Adrenal gland (tissue), 12 donors: Measurements from ENCODE around the gene EPS8L1. TPM values are rescaled to one million over a fixed set of nuclear protein-coding genes. Genes with fewer than 3 reads are reported as not detected.

Experiments used
- DNase-seq, 7 donors: peaks; one replicate each; pipeline ENCODE4 v3.0.0-alpha.2; 2019 to 2020
- H3K27ac ChIP-seq, 5 donors: fragments of 200-600 bp; sonication (generic) in 4 of 5; 1 replicate in 3 of 5; 2 replicates in 2 of 5; pipeline versions ENCODE4 v1.5.1 to v1.8.0; 2016 to 2020; ENCODE audit warnings: mild to moderate bottlenecking in 1 of 5
- H3K27me3 ChIP-seq: fragments of 200-600 bp; 2 replicates; pipeline ENCODE4 v1.8.0; 2021
- H3K36me3 ChIP-seq, 2 donors: fragments of 200-600 bp; replicated peaks in 1 of 2; 1 replicate in 1 of 2; 2 replicates in 1 of 2; pipeline versions ENCODE4 v1.5.1 to v1.8.0; 2018 to 2022
- H3K4me1 ChIP-seq, 2 donors: fragments of 200-600 bp; replicated peaks in 1 of 2; 1 replicate in 1 of 2; 2 replicates in 1 of 2; pipeline versions ENCODE4 v1.5.1 to v1.8.0; 2018 to 2021
- H3K4me3 ChIP-seq, 4 donors: fragments of 200-600 bp; sonication (generic) in 3 of 4; one replicate each; pipeline ENCODE4 v1.5.1; 2016 to 2018
- H3K9me3 ChIP-seq, 3 donors: fragments of 200-600 bp; sonication (generic) in 1 of 3; replicated peaks in 1 of 3; 1 replicate in 2 of 3; 2 replicates in 1 of 3; pipeline versions ENCODE4 v1.5.1 to v1.8.0; 2016 to 2021
- CTCF ChIP-seq, 6 experiments: fragments of 450-650 bp in 4 of 6; fragments of 200-600 bp in 2 of 6; sonication (generic) in 1 of 6; IDR thresholded peaks; 1 replicate in 5 of 6; 2 replicates in 1 of 6; pipeline versions ENCODE4 v1.5.1 to v1.8.0; 2016 to 2021; ENCODE audit warnings: antibody characterized with exemption in 6 of 6, mild to moderate bottlenecking in 2 of 6, moderate library complexity in 1 of 6
- POLR2A ChIP-seq, 2 donors: fragments of 450-650 bp; IDR thresholded peaks; one replicate each; pipeline ENCODE4 v1.6.1; 2017; ENCODE audit warnings: antibody characterized with exemption in 2 of 2, mild to moderate bottlenecking in 2 of 2, moderate library complexity in 1 of 2
- WGBS, 4 donors: extraction: QIAGEN DNeasy Blood & Tissue Kit in 2 of 4; methylation state at CpG; one replicate each; pipeline versions ENCODE4 v1.1.5 to v1.1.7; 2013 to 2017; 5-methylcytosine and 5-hydroxymethylcytosine counted together
- intact Hi-C, 2 donors: fragments of 100-400 bp; cut with DNase I; formaldehyde crosslinking; loops; one replicate each; pipeline versions ENCODE4 v1.14.1 to v1.15.0; 2022 to 2023
- polyA plus RNA-seq, 3 donors: library from polyadenylated mRNA; stranded (reverse); fragments of 200-250 nt in 2 of 3; fragments of 350-450 nt in 1 of 3; fragmentation: Illumina TruSeq in 1 of 3; extraction: RNeasy Lipid Tissue Mini Kit (QIAGEN cat#74804) in 1 of 3; gene quantifications; one replicate each; pipeline ENCODE4 v1.2.3, GENCODE V29; 2013 to 2014
- total RNA-seq, 9 donors: library from RNA; depleted of rRNA in 4 of 9; stranded (reverse); fragments of >200 nt in 4 of 9; fragments of 120-200 nt in 1 of 9; fragmentation: NEBNext Ultra II Directional in 1 of 9; extraction: Animal tissue kit (Norgen Biotek cat#: 25700) in 1 of 9; gene quantifications; one replicate each; pipeline versions ENCODE4 v1.1.0 to v1.2.4, GENCODE V29; 2013 to 2023
- donor health status: healthy with polysubstance abuse.
- donor health status: Bipolar disorder and iron deficiency.
- donor health status: DM: yes; HTN: yes; CAD: no.
- donor health status: DM: no; HTN: no; CAD: no.
- donor health status: DM: no; HTN: no; CAD: no.
- donor health status: DM: yes; HTN: yes; CAD: no.

Gene EPS8L1
- total and polyA plus RNA-seq, 12 donors: 0.60 to 8.0 (median 2.2) TPM; not detected in 2

- Histone ChIP-seq H3K9me3 (no peaks in the 10 kb centered on the region), H3K36me3 (peaks cover 0 to 51% of the 10 kb centered on the region in 2 donors), H3K27ac (no peak overlapping the region), H3K4me3 (no peak overlapping the region), H3K4me1 (no peaks in the 10 kb centered on the region), H3K27me3 (no peaks in the 10 kb centered on the region)
- TF ChIP-seq POLR2A (IDR thresholded peaks at IDR 0.05) (no peak), CTCF (IDR thresholded peaks at IDR 0.05) (no peak)
- 90 to 98% (median 90%) methylated on average over 5 to 23 of the region's 23 CpGs for WGBS, 4 donors
- peak in 1 of 7 donors; percentile 12 for DNase-seq
- intact Hi-C loops: no loop called here
Observed at GRCh38 chr19:55096061-55096701, 20.5 kb downstream of the EPS8L1 start.

DNA sequence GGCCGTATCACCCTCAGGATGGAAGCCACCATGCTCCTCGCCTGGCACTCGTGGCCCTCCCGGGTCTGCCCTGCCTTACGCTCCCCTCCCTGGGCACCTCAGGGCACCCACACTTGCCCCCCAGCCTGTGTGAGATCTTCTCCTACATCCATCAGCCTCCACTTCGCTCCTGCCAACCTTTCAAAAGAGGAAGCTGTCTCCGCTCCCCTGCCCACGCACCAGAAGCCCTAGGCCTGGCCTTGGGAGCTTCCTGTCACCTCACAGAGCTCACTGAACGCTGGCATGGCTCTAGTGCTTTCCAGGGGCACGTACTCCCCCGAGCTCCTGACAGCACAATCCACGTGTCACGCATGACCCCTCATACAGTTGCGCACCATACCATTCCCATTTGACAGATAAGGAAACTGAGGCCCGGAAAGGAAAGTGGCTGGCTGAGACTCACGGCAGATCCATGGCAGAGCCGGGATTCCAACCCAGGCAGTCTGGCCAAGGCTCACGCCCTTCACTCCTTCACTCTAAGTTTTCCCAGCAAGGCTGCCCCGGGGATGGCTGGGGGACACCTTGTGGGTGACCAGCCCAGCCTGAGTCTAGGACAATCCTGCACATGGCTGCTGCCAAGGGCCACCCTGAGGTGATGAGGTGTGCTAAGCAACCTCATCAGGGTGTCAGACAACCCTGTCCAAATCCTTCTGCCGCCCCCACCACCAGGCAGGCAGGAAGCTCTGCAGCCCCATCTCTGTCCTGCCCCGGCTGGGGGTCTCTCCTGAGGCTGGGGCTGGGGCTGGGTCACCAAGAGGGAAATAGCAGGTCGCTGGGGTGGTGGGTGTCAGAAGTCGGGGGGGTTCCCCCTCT is 22.4 kb downstream of the EPS8L1 start:
- intact Hi-C loops: no loop called here
- peak in 1 of 7 donors; percentile 40 for DNase-seq
- Histone ChIP-seq H3K36me3 (peaks cover 0 to 52% of the 10 kb centered on the region in 2 donors), H3K27ac (no peak overlapping the region), H3K9me3 (no peaks in the 10 kb centered on the region), H3K27me3 (no peaks in the 10 kb centered on the region), H3K4me1 (no peaks in the 10 kb centered on the region), H3K4me3 (no peak overlapping the region)
- WGBS, 4 donors: 72 to 77% (median 72%) methylated on average over 17 to 23 of the region's 23 CpGs
- TF ChIP-seq CTCF (IDR thresholded peaks at IDR 0.05): no peak
- no peak for TF ChIP-seq POLR2A (IDR thresholded peaks at IDR 0.05)

- DNase-seq: peak in 1 of 7 donors; percentile 15
- H3K36me3 ChIP-seq: peaks cover 0 to 56% of the 10 kb centered on the region in 2 donors
- intact Hi-C loops: no loop called here
- 83 to 93% (median 88%) methylated on average over 11 to 27 of the region's 27 CpGs for WGBS, 4 donors
- no peak overlapping the region for H3K4me3 ChIP-seq
- no peaks in the 10 kb centered on the region for H3K9me3 ChIP-seq
- no peaks in the 10 kb centered on the region for H3K27me3 ChIP-seq
- TF ChIP-seq POLR2A (IDR thresholded peaks at IDR 0.05) (no peak), CTCF (IDR thresholded peaks at IDR 0.05) (no peak)
- no peaks in the 10 kb centered on the region for H3K4me1 ChIP-seq
- no peak overlapping the region for H3K27ac ChIP-seq
Observed at GRCh38 chr19:55098716-55099556, 23.3 kb downstream of the EPS8L1 start.
